PC-3 (cell line): ENCODE measurements around the gene DLGAP4. TPM values are rescaled to one million over a fixed set of nuclear protein-coding genes. Genes with fewer than 3 reads are reported as not detected.

Experiments used
- ATAC-seq: fragments of 200-7000 bp; cut with Tn5 transposase; 2 replicates; pipeline ENCODE4 v1.9.1; 2020; ENCODE audit warnings: mild to moderate bottlenecking, moderate library complexity
- BruUV-seq: library from RNA; stranded (reverse); fragments of 400-500 nt; replicated peaks from 2 replicates; lab custom pipeline; 2021; lab: Mats Ljungman, UMichigan
- CTCF ChIA-PET: fragments of 300-600 bp; sonication (Branson Sonifier 250); formaldehyde crosslinking; loops from one replicate; lab custom pipeline; 2022; ENCODE audit warnings: antibody characterized with exemption; lab: Charles Lee
- POLR2A ChIA-PET: fragments of 300-600 bp; sonication (Branson Sonifier 250); formaldehyde crosslinking; loops from one replicate; lab custom pipeline; 2022; ENCODE audit warnings: antibody characterized with exemption; ENCODE audit not compliant: unreplicated experiment; lab: Charles Lee
- DNase-seq: peaks from one replicate; pipeline ENCODE4 v3.0.0-alpha.2; 2015
- H2AFZ ChIP-seq: fragments of 300-600 bp; sonication (generic); 2 replicates; pipeline ENCODE4 v1.6.0; 2016; ENCODE audit warnings: antibody characterized with exemption, low read length
- H3F3A ChIP-seq: fragments of 300-600 bp; sonication (generic); one replicate; pipeline ENCODE4 v1.6.0; 2017; ENCODE audit warnings: antibody characterized with exemption, low read length, control low read depth, mild to moderate bottlenecking; ENCODE audit not compliant: unreplicated experiment
- H3K27ac ChIP-seq: fragments of 300-600 bp; sonication (generic); 2 replicates; pipeline ENCODE4 v1.5.1; 2016; ENCODE audit warnings: mild to moderate bottlenecking, low read length
- H3K27me3 ChIP-seq: fragments of 300-600 bp; sonication (generic); 2 replicates; pipeline ENCODE4 v1.6.1; 2016; ENCODE audit warnings: low read length, mixed read lengths
- H3K36me3 ChIP-seq: fragments of 300-600 bp; sonication (generic); 2 replicates; pipeline ENCODE4 v1.6.1; 2016; ENCODE audit warnings: low read depth, mixed run types, low read length, mixed read lengths
- H3K4me1 ChIP-seq: fragments of 300-600 bp; sonication (generic); 2 replicates; pipeline ENCODE4 v1.5.1; 2016; ENCODE audit warnings: low read length; ENCODE audit not compliant: insufficient read depth
- H3K4me2 ChIP-seq: fragments of 300-600 bp; sonication (generic); 2 replicates; pipeline ENCODE4 v1.6.0; 2016; ENCODE audit warnings: low read length
- H3K4me3 ChIP-seq: fragments of 300-600 bp; sonication (generic); 2 replicates; pipeline ENCODE4 v1.5.1; 2016; ENCODE audit warnings: mild to moderate bottlenecking, low read length, mixed read lengths
- H3K79me2 ChIP-seq: fragments of 300-600 bp; sonication (generic); 2 replicates; pipeline ENCODE4 v1.6.1; 2017; ENCODE audit warnings: low read length, mixed read lengths
- H3K9ac ChIP-seq: fragments of 300-600 bp; sonication (generic); 2 replicates; pipeline ENCODE4 v1.6.0; 2016; ENCODE audit warnings: mild to moderate bottlenecking, low read length
- H3K9me2 ChIP-seq: fragments of 300-600 bp; sonication (generic); replicated peaks from 2 replicates; pipeline ENCODE4 v1.6.1; 2016; ENCODE audit warnings: mixed run types, low read length, mixed read lengths
- H3K9me3 ChIP-seq: fragments of 300-600 bp; sonication (generic); 2 replicates; pipeline ENCODE4 v1.6.1; 2016; ENCODE audit warnings: low read length, mixed read lengths
- H4K20me1 ChIP-seq: fragments of 300-600 bp; sonication (generic); 2 replicates; pipeline ENCODE4 v1.6.1; 2016; ENCODE audit warnings: low read length, mixed read lengths
- EZH2 ChIP-seq: fragments of 300-600 bp; sonication (generic); IDR thresholded peaks from one replicate; pipeline ENCODE4 v1.6.1; 2017; ENCODE audit warnings: antibody characterized with exemption, mild to moderate bottlenecking, low read length; ENCODE audit not compliant: unreplicated experiment
- EZH2phosphoT487 ChIP-seq: fragments of 300-600 bp; sonication (generic); IDR thresholded peaks from 2 replicates; pipeline ENCODE4 v1.6.1; 2018; ENCODE audit warnings: mild to moderate bottlenecking, antibody characterized with exemption, low read length, borderline replicate concordance
- intact Hi-C: fragments of 100-400 bp; cut with micrococcal nuclease; formaldehyde crosslinking; loops from 2 replicates; pipeline ENCODE4 v1.9.0; 2023
- total RNA-seq: library from RNA; depleted of rRNA; stranded (reverse); fragments of >200 nt; gene quantifications from 2 replicates; pipeline ENCODE4 v1.2.3, GENCODE V29; 2014
- TF ChIP-seq, protein P1 (sequence below): fragments of 300-600 bp; sonication (generic); conservative IDR thresholded peaks from 2 replicates; pipeline ENCODE4 v1.5.1; 2017; ENCODE audit warnings: antibody characterized with exemption, low read depth, mild to moderate bottlenecking, low read length

The DLGAP4 gene
- total RNA-seq, 1 experiment from 2014 or later, result 21.0 TPM

DNA sequence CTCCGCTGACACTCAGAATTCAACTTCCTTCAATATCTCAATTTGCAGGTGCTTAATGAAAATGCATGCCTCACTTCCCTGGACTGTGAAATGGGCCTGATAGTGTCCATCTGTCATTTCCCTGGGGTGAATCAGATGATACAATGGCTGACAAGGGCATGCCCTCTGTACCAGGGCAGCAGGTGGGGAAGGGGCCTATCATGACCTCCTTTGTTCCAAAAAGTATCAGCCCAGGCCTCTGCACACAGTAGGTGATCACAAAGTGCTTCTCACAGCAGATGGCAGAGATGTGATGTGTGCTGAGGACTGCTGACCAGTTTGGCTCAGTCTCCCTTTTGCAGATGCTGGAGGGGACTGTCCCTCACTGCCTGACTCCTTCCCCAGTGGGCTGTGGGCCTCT, 44.3 kb downstream of the DLGAP4 start:
- no peak for ATAC-seq
- no peak for TF ChIP-seq EZH2
- TF ChIP-seq, protein P1, sequence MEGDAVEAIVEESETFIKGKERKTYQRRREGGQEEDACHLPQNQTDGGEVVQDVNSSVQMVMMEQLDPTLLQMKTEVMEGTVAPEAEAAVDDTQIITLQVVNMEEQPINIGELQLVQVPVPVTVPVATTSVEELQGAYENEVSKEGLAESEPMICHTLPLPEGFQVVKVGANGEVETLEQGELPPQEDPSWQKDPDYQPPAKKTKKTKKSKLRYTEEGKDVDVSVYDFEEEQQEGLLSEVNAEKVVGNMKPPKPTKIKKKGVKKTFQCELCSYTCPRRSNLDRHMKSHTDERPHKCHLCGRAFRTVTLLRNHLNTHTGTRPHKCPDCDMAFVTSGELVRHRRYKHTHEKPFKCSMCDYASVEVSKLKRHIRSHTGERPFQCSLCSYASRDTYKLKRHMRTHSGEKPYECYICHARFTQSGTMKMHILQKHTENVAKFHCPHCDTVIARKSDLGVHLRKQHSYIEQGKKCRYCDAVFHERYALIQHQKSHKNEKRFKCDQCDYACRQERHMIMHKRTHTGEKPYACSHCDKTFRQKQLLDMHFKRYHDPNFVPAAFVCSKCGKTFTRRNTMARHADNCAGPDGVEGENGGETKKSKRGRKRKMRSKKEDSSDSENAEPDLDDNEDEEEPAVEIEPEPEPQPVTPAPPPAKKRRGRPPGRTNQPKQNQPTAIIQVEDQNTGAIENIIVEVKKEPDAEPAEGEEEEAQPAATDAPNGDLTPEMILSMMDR, result no peak
- no peak for TF ChIP-seq EZH2phosphoT487
- no peak overlapping the region for H3K4me3 ChIP-seq
- H3K9me2 ChIP-seq, result no peaks in the 10 kb centered on the region
- H3F3A ChIP-seq, result no peaks in the 10 kb centered on the region
- POLR2A ChIA-PET, result no interaction called here
- no peak overlapping the region for H3K4me2 ChIP-seq
- H2AFZ ChIP-seq, result no peak overlapping the region
- H3K36me3 ChIP-seq, result no peaks in the 10 kb centered on the region
- DNase-seq, result no peak
- CTCF ChIA-PET, result no interaction called here
- no peaks in the 10 kb centered on the region for H4K20me1 ChIP-seq
- H3K9me3 ChIP-seq, result no peaks in the 10 kb centered on the region
- no peaks in the 10 kb centered on the region for H3K79me2 ChIP-seq
- H3K4me1 ChIP-seq, result peaks cover 10% of the 10 kb centered on the region; the same call in 1 of the 2 replicates
- intact Hi-C loops, result no loop called here
- no peak overlapping the region for H3K27ac ChIP-seq
- H3K27me3 ChIP-seq, result no peaks in the 10 kb centered on the region
- H3K9ac ChIP-seq, result no peak overlapping the region
- no TSS peak for BruUV-seq

DNA sequence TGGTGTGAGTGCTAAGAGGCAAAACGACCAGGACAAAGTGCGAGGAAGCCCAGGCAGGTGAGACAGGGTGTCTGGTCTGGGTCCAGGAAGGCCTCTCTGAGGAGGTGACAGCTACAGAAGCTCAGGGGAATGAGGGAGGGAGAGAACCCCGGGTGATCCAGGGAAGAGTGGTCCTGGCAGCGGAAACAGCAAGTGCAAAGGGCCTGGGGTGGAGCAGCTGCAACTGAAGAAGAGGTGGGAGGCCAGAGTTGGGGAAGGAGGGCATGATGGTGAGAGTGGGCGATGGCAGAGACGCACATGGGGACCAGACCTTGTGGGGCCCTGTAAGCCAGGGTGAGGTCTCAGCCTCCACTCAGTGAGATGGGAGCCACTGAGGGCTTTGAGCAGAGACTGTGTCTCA, 45.8 kb downstream of the DLGAP4 start:
- BruUV-seq, result no TSS peak
- no peaks in the 10 kb centered on the region for H3K9me3 ChIP-seq
- no peaks in the 10 kb centered on the region for H3K36me3 ChIP-seq
- H3K4me2 ChIP-seq, result no peak overlapping the region
- H3K9ac ChIP-seq, result no peak overlapping the region
- intact Hi-C loops, result no loop called here
- no peak overlapping the region for H3K4me3 ChIP-seq
- ChIA-PET CTCF (no interaction called here), POLR2A (no interaction called here)
- peaks cover 10% of the 10 kb centered on the region; the same call in 1 of the 2 replicates for H3K4me1 ChIP-seq
- H2AFZ ChIP-seq, result no peak overlapping the region
- H3F3A ChIP-seq, result no peaks in the 10 kb centered on the region
- H3K79me2 ChIP-seq, result no peaks in the 10 kb centered on the region
- H3K27ac ChIP-seq, result no peak overlapping the region
- no peaks in the 10 kb centered on the region for H3K9me2 ChIP-seq
- no peaks in the 10 kb centered on the region for H4K20me1 ChIP-seq
- DNase-seq (no peak), ATAC-seq (no peak)
- TF ChIP-seq EZH2phosphoT487 (no peak), EZH2 (no peak)
- TF ChIP-seq, protein P1, result no peak
- H3K27me3 ChIP-seq, result no peaks in the 10 kb centered on the region

DNA sequence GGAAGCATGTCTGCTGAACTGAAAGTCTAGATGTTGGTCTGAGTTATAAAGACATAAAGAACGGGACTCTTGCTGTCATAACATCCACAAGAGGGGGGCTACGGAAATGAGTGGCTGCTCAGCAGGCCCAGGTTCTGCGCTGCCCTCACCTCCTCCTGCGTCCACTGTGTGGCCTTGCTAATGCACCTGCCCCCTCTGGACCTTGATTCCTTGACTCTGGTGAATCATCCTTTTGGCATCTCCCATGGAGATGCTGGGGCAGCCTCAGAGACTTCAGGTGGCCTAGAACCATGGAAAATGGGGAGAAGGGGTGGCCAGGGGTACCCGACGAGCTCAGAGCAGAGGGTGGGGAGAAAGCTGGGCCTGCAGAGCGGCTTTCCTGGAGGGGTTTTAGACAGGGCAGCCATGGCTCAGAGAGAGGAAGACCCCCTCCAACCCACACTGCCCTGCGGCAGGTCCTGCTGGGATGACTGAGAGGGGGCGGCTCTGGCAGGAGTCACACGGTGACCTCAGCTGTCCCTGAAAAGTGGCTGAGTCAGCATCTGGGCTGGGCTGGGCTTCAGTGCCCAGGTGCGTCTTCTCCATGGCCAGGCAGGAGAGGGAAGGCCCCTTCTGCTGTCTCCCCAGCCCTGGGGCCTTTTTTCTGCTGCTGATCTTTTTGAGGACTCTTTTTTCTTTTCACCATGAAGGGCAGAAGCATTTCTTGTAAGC, 46.9 kb downstream of the DLGAP4 start:
- no peak overlapping the region for H3K9ac ChIP-seq
- ChIA-PET CTCF (no interaction called here), POLR2A (no interaction called here)
- no peaks in the 10 kb centered on the region for H3K79me2 ChIP-seq
- H3K9me2 ChIP-seq, result no peaks in the 10 kb centered on the region
- no peaks in the 10 kb centered on the region for H3K27me3 ChIP-seq
- no peaks in the 10 kb centered on the region for H3K36me3 ChIP-seq
- H2AFZ ChIP-seq, result no peak overlapping the region
- DNase-seq, result no peak
- peaks cover 10% of the 10 kb centered on the region; the same call in 1 of the 2 replicates for H3K4me1 ChIP-seq
- no peak overlapping the region for H3K4me2 ChIP-seq
- H3K4me3 ChIP-seq, result no peak overlapping the region
- no peaks in the 10 kb centered on the region for H3K9me3 ChIP-seq
- TF ChIP-seq EZH2phosphoT487, result no peak
- no peak for TF ChIP-seq EZH2
- TF ChIP-seq, protein P1, result no peak
- no peak overlapping the region for H3K27ac ChIP-seq
- no peaks in the 10 kb centered on the region for H4K20me1 ChIP-seq
- H3F3A ChIP-seq, result no peaks in the 10 kb centered on the region
- BruUV-seq, result no TSS peak
- peak; percentile 27; the same call in 1 of the 2 replicates for ATAC-seq
- intact Hi-C loops, result no loop called here
